GM12878 (cell line): ENCODE data around the gene TBX10. TPM values are rescaled to one million over a fixed set of nuclear protein-coding genes. Genes with fewer than 3 reads are reported as not detected.

Experiments used
- BMI1 ChIP-seq: fragments of 450-650 bp; IDR thresholded peaks from 2 replicates; pipeline ENCODE4 v1.6.1; 2016; ENCODE audit warnings: mild to moderate bottlenecking, moderate library complexity, borderline replicate concordance
- ELK1 ChIP-seq: IDR thresholded peaks from 2 replicates; pipeline ENCODE4 v1.6.1; 2012; ENCODE audit warnings: low read depth, low read length, improper control_type of control experiment
- ETV6 ChIP-seq, 2 experiments: fragments of 450-650 bp in 1 of 2; IDR thresholded peaks in 1 of 2; conservative IDR thresholded peaks in 1 of 2; 2 replicates each; pipeline ENCODE4 v1.6.1; 2014; ENCODE audit warnings: antibody characterized with exemption in 1 of 2, borderline replicate concordance in 1 of 2, low read depth in 1 of 2, mild to moderate bottlenecking in 1 of 2, moderate library complexity in 1 of 2
- HCFC1 ChIP-seq: fragments of 150-350 bp; IDR thresholded peaks from 2 replicates; pipeline ENCODE4 v1.6.1; 2014; ENCODE audit warnings: low read length
- HDAC6 ChIP-seq: fragments of 200-600 bp; sonication (generic); IDR thresholded peaks from one replicate; pipeline ENCODE4 v1.8.0; 2017; ENCODE audit warnings: antibody characterized with exemption; ENCODE audit not compliant: unreplicated experiment
- KAT2A ChIP-seq: conservative IDR thresholded peaks from 2 replicates; pipeline ENCODE4 v1.6.1; 2011; ENCODE audit warnings: low read depth, low read length; ENCODE audit not compliant: control insufficient read depth
- MEF2A ChIP-seq: IDR thresholded peaks from 2 replicates; pipeline ENCODE4 v1.6.1; 2011; ENCODE audit warnings: low read depth, mild to moderate bottlenecking, low read length, moderate library complexity; ENCODE audit not compliant: insufficient read depth
- NFXL1 ChIP-seq: fragments of 450-650 bp; IDR thresholded peaks from 2 replicates; pipeline ENCODE4 v1.6.1; 2017; ENCODE audit warnings: antibody characterized with exemption, mild to moderate bottlenecking, borderline replicate concordance
- NR2C1 ChIP-seq: fragments of 450-650 bp; IDR thresholded peaks from 2 replicates; pipeline ENCODE4 v1.6.1; 2017; ENCODE audit warnings: antibody characterized with exemption, mild to moderate bottlenecking, moderate library complexity
- NR2F1 ChIP-seq: fragments of 450-650 bp; conservative IDR thresholded peaks from 2 replicates; pipeline ENCODE4 v1.6.1; 2017; ENCODE audit warnings: mild to moderate bottlenecking
- RAD51 ChIP-seq: fragments of 450-650 bp; IDR thresholded peaks from 2 replicates; pipeline ENCODE4 v1.6.1; 2016; ENCODE audit warnings: moderate library complexity, mild to moderate bottlenecking, inconsistent platforms
- RBBP5 ChIP-seq: fragments of 200-600 bp; sonication (generic); conservative IDR thresholded peaks from 2 replicates; pipeline ENCODE4 v1.6.1; 2016
- SKIL ChIP-seq: fragments of 450-650 bp; IDR thresholded peaks from 2 replicates; pipeline ENCODE4 v1.6.1; 2017; ENCODE audit warnings: mild to moderate bottlenecking, low read depth, inconsistent platforms; ENCODE audit not compliant: poor library complexity, severe bottlenecking
- SMC3 ChIP-seq: IDR thresholded peaks from 2 replicates; pipeline ENCODE4 v1.6.1; 2011; ENCODE audit warnings: low read length, improper control_type of control experiment, borderline replicate concordance
- TAF1 ChIP-seq: IDR thresholded peaks from 2 replicates; pipeline ENCODE4 v1.6.1; 2011; ENCODE audit warnings: mild to moderate bottlenecking, low read depth, low read length, borderline replicate concordance
- TBL1XR1 ChIP-seq: IDR thresholded peaks from 2 replicates; pipeline ENCODE4 v1.6.1; 2012; ENCODE audit warnings: low read depth, low read length, improper control_type of control experiment
- polyA plus RNA-seq, 11 experiments: library from polyadenylated mRNA; depleted of rRNA in 4 of 11; unstranded in 6 of 11; stranded (reverse) in 5 of 11; fragments of >200 nt; fragmentation: Nextera tagmentation in 4 of 11; fragmentation: Illumina TruSeq in 1 of 11; extraction: Ambion mirVana in 4 of 11; extraction: Trizol in 1 of 11; gene quantifications; 1 replicate in 1 of 11; 2 replicates in 10 of 11; pipeline versions ENCODE4 v1.2.1 to v1.2.3, GENCODE V29; 2011 to 2016; ENCODE audit warnings: inconsistent platforms in 2 of 11, missing spikeins in 2 of 11, low read depth in 1 of 11
- total RNA-seq, 4 experiments: library from RNA; depleted of rRNA in 3 of 4; stranded (reverse); fragments of >200 nt in 3 of 4; fragmentation: Illumina TruSeq in 1 of 4; extraction: Trizol in 1 of 4; gene quantifications; 2 replicates each; pipeline versions ENCODE4 v1.2.1 to v1.2.3, GENCODE V29; 2013 to 2021
- TF ChIP-seq, protein P1 (sequence below): fragments of 450-650 bp; IDR thresholded peaks from 2 replicates; pipeline ENCODE4 v1.6.1; 2017; ENCODE audit warnings: mild to moderate bottlenecking, moderate library complexity
- TF ChIP-seq, protein P2 (sequence below): fragments of 450-650 bp; IDR thresholded peaks from 2 replicates; pipeline ENCODE4 v1.6.1; 2016; ENCODE audit warnings: mild to moderate bottlenecking, moderate library complexity, borderline replicate concordance

TBX10 gene
- total and polyA plus RNA-seq, 10 of the 15 experiments (the other 5 are each of a cell fraction or from before 2014, with no cell fraction given): 0.10 to 0.44 (median 0.20) TPM; not detected in 4

GRCh38 chr11:67629386-67630227 is 10.0 kb downstream of the TBX10 start, which contains the start of gene NUDT8 (continued):
- TF ChIP-seq SKIL (no peak), RAD51 (no peak), NR2C1 (no peak), ELK1 (no peak), TAF1 (no peak), NFXL1 (no peak; the same call in 1 of the 2 replicates), SMC3 (peak; percentile 79), KAT2A (no peak), NR2F1 (peak; percentile 79), HCFC1 (peak; percentile 1; the same call in 1 of the 2 replicates), TBL1XR1 (peak; percentile 9; the same call in 1 of the 2 replicates), ETV6 (conservative IDR thresholded peaks at IDR 0.05 in 1 of 2, IDR thresholded peaks at IDR 0.05 in 1 of 2; ENCODE audit: borderline replicate concordance in 1 of 2, low read depth in 1 of 2) (no peak), HDAC6 (no peak), RBBP5 (no peak), BMI1 (no peak), MEF2A (no peak)
- TF ChIP-seq, protein P1, sequence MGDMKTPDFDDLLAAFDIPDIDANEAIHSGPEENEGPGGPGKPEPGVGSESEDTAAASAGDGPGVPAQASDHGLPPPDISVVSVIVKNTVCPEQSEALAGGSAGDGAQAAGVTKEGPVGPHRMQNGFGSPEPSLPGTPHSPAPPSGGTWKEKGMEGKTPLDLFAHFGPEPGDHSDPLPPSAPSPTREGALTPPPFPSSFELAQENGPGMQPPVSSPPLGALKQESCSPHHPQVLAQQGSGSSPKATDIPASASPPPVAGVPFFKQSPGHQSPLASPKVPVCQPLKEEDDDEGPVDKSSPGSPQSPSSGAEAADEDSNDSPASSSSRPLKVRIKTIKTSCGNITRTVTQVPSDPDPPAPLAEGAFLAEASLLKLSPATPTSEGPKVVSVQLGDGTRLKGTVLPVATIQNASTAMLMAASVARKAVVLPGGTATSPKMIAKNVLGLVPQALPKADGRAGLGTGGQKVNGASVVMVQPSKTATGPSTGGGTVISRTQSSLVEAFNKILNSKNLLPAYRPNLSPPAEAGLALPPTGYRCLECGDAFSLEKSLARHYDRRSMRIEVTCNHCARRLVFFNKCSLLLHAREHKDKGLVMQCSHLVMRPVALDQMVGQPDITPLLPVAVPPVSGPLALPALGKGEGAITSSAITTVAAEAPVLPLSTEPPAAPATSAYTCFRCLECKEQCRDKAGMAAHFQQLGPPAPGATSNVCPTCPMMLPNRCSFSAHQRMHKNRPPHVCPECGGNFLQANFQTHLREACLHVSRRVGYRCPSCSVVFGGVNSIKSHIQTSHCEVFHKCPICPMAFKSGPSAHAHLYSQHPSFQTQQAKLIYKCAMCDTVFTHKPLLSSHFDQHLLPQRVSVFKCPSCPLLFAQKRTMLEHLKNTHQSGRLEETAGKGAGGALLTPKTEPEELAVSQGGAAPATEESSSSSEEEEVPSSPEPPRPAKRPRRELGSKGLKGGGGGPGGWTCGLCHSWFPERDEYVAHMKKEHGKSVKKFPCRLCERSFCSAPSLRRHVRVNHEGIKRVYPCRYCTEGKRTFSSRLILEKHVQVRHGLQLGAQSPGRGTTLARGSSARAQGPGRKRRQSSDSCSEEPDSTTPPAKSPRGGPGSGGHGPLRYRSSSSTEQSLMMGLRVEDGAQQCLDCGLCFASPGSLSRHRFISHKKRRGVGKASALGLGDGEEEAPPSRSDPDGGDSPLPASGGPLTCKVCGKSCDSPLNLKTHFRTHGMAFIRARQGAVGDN: peak; percentile 79; the same call in 1 of the 2 replicates
- TF ChIP-seq, protein P2, sequence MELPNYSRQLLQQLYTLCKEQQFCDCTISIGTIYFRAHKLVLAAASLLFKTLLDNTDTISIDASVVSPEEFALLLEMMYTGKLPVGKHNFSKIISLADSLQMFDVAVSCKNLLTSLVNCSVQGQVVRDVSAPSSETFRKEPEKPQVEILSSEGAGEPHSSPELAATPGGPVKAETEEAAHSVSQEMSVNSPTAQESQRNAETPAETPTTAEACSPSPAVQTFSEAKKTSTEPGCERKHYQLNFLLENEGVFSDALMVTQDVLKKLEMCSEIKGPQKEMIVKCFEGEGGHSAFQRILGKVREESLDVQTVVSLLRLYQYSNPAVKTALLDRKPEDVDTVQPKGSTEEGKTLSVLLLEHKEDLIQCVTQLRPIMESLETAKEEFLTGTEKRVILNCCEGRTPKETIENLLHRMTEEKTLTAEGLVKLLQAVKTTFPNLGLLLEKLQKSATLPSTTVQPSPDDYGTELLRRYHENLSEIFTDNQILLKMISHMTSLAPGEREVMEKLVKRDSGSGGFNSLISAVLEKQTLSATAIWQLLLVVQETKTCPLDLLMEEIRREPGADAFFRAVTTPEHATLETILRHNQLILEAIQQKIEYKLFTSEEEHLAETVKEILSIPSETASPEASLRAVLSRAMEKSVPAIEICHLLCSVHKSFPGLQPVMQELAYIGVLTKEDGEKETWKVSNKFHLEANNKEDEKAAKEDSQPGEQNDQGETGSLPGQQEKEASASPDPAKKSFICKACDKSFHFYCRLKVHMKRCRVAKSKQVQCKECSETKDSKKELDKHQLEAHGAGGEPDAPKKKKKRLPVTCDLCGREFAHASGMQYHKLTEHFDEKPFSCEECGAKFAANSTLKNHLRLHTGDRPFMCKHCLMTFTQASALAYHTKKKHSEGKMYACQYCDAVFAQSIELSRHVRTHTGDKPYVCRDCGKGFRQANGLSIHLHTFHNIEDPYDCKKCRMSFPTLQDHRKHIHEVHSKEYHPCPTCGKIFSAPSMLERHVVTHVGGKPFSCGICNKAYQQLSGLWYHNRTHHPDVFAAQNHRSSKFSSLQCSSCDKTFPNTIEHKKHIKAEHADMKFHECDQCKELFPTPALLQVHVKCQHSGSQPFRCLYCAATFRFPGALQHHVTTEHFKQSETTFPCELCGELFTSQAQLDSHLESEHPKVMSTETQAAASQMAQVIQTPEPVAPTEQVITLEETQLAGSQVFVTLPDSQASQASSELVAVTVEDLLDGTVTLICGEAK: no peak
